HCT116 (cell line): ENCODE data around the gene ADGRD1. TPM values are rescaled to one million over a fixed set of nuclear protein-coding genes. Genes with fewer than 3 reads are reported as not detected.

ENCODE experiments used
- ATAC-seq: fragments of 200-7000 bp; cut with Tn5 transposase; 2 replicates; pipeline ENCODE4 v1.9.1; 2020; ENCODE audit warnings: mild to moderate bottlenecking, moderate library complexity
- BruUV-seq: library from RNA; stranded (reverse); fragments of 400-500 nt; replicated peaks from 2 replicates; lab custom pipeline; 2021; lab: Mats Ljungman, UMichigan
- CTCF ChIA-PET: fragments of 300-600 bp; sonication (Branson Sonifier 250); formaldehyde crosslinking; loops from one replicate; lab custom pipeline; 2021; ENCODE audit warnings: antibody characterized with exemption; lab: Charles Lee
- POLR2A ChIA-PET: fragments of 300-600, 350-600 bp; sonication (Branson Sonifier 250); formaldehyde crosslinking; loops from one replicate; lab custom pipeline; 2021; ENCODE audit warnings: antibody characterized with exemption; lab: Charles Lee
- RAD21 ChIA-PET, 2 experiments: fragments of 300-600 bp; sonication (Branson Sonifier 250); formaldehyde crosslinking; loops; one replicate each; lab custom pipeline; 2023; ENCODE audit warnings: low total read pairs in 2 of 2; ENCODE audit not compliant: uncharacterized antibody in 2 of 2, unreplicated experiment in 2 of 2, low non-redundant PET in 1 of 2; lab: Charles Lee
- DNase-seq: peaks from one replicate; pipeline ENCODE4 v3.0.0-alpha.2; 2010; ENCODE audit warnings: low read depth, low spot score
- H2AFZ ChIP-seq: fragments of 200-600 bp; shearing (Covaris generic), sonication (generic); 2 replicates; pipeline ENCODE4 v1.6.1; 2017; ENCODE audit warnings: low read depth, mixed run types, mixed read lengths, antibody characterized with exemption, low read length; ENCODE audit not compliant: poor library complexity, severe bottlenecking
- H3K27ac ChIP-seq: 2 replicates; pipeline ENCODE4 v1.5.1; 2012; ENCODE audit warnings: low read depth, low read length
- H3K27me3 ChIP-seq: fragments of 200-600 bp; sonication (generic); 2 replicates; pipeline ENCODE4 v1.6.1; 2016; ENCODE audit warnings: mixed run types, low read length, mixed read lengths; ENCODE audit not compliant: insufficient read depth
- H3K36me3 ChIP-seq, 2 experiments: fragments of 200-500 bp in 1 of 2; fragments of 200-600 bp in 1 of 2; sonication (Bioruptor generic) in 1 of 2; sonication (generic) in 1 of 2; 2 replicates each; pipeline versions ENCODE4 v1.5.1 to v1.6.1; 2014 to 2016; ENCODE audit warnings: low read length in 2 of 2, inconsistent platforms in 1 of 2, mixed read lengths in 1 of 2, mixed run types in 1 of 2; ENCODE audit not compliant: insufficient read depth in 2 of 2, control insufficient read depth in 1 of 2
- H3K4me1 ChIP-seq, 2 experiments: fragments of 200-600 bp in 1 of 2; sonication (generic) in 1 of 2; 2 replicates each; pipeline versions ENCODE4 v1.5.1 to v1.6.1; 2012 to 2017; ENCODE audit warnings: low read length in 2 of 2, inconsistent platforms in 1 of 2, mild to moderate bottlenecking in 1 of 2, mixed read lengths in 1 of 2, mixed run types in 1 of 2, moderate library complexity in 1 of 2; ENCODE audit not compliant: insufficient read depth in 2 of 2, control insufficient read depth in 1 of 2
- H3K4me2 ChIP-seq: fragments of 200-600 bp; sonication (generic); 2 replicates; pipeline ENCODE4 v1.6.1; 2017; ENCODE audit warnings: mixed run types, low read length, mixed read lengths
- H3K4me3 ChIP-seq, 2 experiments: fragments of 200-600 bp in 1 of 2; sonication (generic) in 1 of 2; replicated peaks in 1 of 2; 2 replicates each; pipeline ENCODE4 v1.5.1; 2011 to 2016; ENCODE audit warnings: low read length in 2 of 2, control low read depth in 1 of 2, low read depth in 1 of 2, mild to moderate bottlenecking in 1 of 2, mixed read lengths in 1 of 2, mixed run types in 1 of 2
- H3K79me2 ChIP-seq: fragments of 200-600 bp; sonication (generic); 2 replicates; pipeline ENCODE4 v1.6.1; 2017; ENCODE audit warnings: mild to moderate bottlenecking, mixed run types, low read length, moderate library complexity, mixed read lengths; ENCODE audit not compliant: insufficient read depth
- H3K9ac ChIP-seq: fragments of 200-600 bp; sonication (generic); 2 replicates; pipeline ENCODE4 v1.6.1; 2016; ENCODE audit warnings: low read length, mixed read lengths
- H3K9me2 ChIP-seq: fragments of 200-600 bp; sonication (generic), shearing (Covaris generic); 2 replicates; pipeline ENCODE4 v1.6.1; 2017; ENCODE audit warnings: mixed run types, mild to moderate bottlenecking, moderate library complexity; ENCODE audit not compliant: insufficient read depth
- H3K9me3 ChIP-seq, 2 experiments: fragments of 200-500 bp in 1 of 2; fragments of 200-600 bp in 1 of 2; sonication (Bioruptor generic) in 1 of 2; sonication (generic) in 1 of 2; 2 replicates each; pipeline ENCODE4 v1.6.1; 2014 to 2017; ENCODE audit warnings: low read length in 2 of 2, mixed read lengths in 2 of 2, inconsistent platforms in 1 of 2, low read depth in 1 of 2, mild to moderate bottlenecking in 1 of 2, mixed run types in 1 of 2, moderate library complexity in 1 of 2; ENCODE audit not compliant: control insufficient read depth in 1 of 2, insufficient read depth in 1 of 2
- H4K20me1 ChIP-seq: fragments of 200-600 bp; sonication (generic), shearing (Covaris generic); 2 replicates; pipeline ENCODE4 v1.6.1; 2017; ENCODE audit warnings: mixed run types, mild to moderate bottlenecking, moderate library complexity; ENCODE audit not compliant: insufficient read depth
- REST ChIP-seq: IDR thresholded peaks from 2 replicates; pipeline ENCODE4 v1.6.1; 2012; ENCODE audit warnings: low read depth
- TCF7L2 ChIP-seq: IDR thresholded peaks from 2 replicates; pipeline ENCODE4 v1.7.0; 2011; ENCODE audit warnings: borderline replicate concordance, inconsistent platforms; ENCODE audit not compliant: insufficient read depth, insufficient read length; ENCODE audit errors: extremely low read depth
- intact Hi-C: fragments of 100-400 bp; cut with micrococcal nuclease; formaldehyde crosslinking; loops from 2 replicates; pipeline ENCODE4 v1.10.0; 2022
- total RNA-seq: library from RNA; stranded (reverse); gene quantifications from one replicate; pipeline ENCODE4 v1.2.1, GENCODE V29; 2021; ENCODE audit not compliant: unreplicated experiment
- TF ChIP-seq, protein P1 (sequence below): IDR thresholded peaks from 2 replicates; pipeline ENCODE4 v1.6.1; 2012
- TF ChIP-seq, protein P2 (sequence below), 3 experiments: fragments of 200-600 bp in 1 of 3; sonication (generic) in 1 of 3; IDR thresholded peaks in 2 of 3; conservative IDR thresholded peaks in 1 of 3; 2 replicates each; pipeline ENCODE4 v1.5.1; 2012 to 2017; ENCODE audit warnings: low read depth in 2 of 3, low read length in 2 of 3, antibody characterized with exemption in 1 of 3, borderline replicate concordance in 1 of 3, control low read depth in 1 of 3, mild to moderate bottlenecking in 1 of 3, mixed read lengths in 1 of 3, mixed run types in 1 of 3, moderate library complexity in 1 of 3; ENCODE audit not compliant: insufficient read depth in 1 of 3
- TF ChIP-seq, protein P3 (sequence below): IDR thresholded peaks from 2 replicates; pipeline ENCODE4 v1.6.1; 2011; ENCODE audit warnings: mild to moderate bottlenecking, low read length, moderate library complexity; ENCODE audit not compliant: insufficient replicate concordance; ENCODE audit errors: extremely low read depth

Gene ADGRD1
- total RNA-seq, 1 experiment from 2014 or later, result 0.44 TPM

DNA sequence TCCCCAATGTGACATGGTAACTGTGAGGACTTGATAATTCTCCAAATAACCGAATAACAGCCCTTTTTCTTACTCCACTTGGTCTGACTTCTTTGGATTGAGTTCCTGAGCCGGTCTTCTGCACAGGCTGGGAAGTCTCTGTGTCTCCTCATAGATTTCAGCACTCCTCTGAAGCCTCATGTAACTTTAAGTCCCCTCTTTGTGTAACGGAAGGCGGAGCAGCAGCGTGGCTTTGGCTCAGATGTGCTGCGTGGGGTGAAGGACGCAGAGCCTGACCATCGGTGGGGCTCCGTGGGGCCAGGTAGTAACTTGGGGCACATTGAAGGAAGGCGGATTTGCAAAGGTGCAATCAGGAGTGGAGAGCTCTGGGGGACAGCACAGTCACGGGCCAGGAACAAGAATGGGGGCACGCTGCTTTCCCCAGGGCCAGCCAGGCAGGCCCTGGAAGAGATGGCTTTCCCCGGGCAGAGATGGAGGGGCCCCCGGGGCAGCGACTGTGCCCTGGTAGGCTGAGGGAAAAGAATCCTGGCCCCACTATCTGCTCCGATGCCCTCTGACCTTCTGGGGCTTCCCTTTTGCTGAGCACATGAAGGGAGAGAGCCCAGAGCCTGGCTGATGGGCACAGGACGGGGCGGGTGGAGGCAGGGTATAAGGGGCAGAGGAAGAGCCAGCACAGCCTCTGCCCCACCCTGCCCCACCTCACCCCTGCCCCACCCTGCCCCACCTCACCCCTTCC, 56.9 kb downstream of the ADGRD1 start:
- Histone ChIP-seq H3K9ac (no peak overlapping the region), H3K4me1 (no peaks in the 10 kb centered on the region), H3K36me3 (no peaks in the 10 kb centered on the region), H2AFZ (no peak overlapping the region), H4K20me1 (no peaks in the 10 kb centered on the region), H3K79me2 (no peaks in the 10 kb centered on the region), H3K4me2 (no peak overlapping the region), H3K27me3 (peaks cover 6% of the 10 kb centered on the region), H3K9me2 (no peaks in the 10 kb centered on the region), H3K27ac (no peak overlapping the region), H3K4me3 (no peak overlapping the region), H3K9me3 (no peaks in the 10 kb centered on the region)
- ChIA-PET RAD21 (no interaction called here), CTCF (no interaction called here), POLR2A (no interaction called here)
- intact Hi-C loops, result no loop called here
- TF ChIP-seq REST (no peak), TCF7L2 (no peak)
- TF ChIP-seq, protein P1, sequence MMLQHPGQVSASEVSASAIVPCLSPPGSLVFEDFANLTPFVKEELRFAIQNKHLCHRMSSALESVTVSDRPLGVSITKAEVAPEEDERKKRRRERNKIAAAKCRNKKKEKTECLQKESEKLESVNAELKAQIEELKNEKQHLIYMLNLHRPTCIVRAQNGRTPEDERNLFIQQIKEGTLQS, result no peak
- TF ChIP-seq, protein P2, sequence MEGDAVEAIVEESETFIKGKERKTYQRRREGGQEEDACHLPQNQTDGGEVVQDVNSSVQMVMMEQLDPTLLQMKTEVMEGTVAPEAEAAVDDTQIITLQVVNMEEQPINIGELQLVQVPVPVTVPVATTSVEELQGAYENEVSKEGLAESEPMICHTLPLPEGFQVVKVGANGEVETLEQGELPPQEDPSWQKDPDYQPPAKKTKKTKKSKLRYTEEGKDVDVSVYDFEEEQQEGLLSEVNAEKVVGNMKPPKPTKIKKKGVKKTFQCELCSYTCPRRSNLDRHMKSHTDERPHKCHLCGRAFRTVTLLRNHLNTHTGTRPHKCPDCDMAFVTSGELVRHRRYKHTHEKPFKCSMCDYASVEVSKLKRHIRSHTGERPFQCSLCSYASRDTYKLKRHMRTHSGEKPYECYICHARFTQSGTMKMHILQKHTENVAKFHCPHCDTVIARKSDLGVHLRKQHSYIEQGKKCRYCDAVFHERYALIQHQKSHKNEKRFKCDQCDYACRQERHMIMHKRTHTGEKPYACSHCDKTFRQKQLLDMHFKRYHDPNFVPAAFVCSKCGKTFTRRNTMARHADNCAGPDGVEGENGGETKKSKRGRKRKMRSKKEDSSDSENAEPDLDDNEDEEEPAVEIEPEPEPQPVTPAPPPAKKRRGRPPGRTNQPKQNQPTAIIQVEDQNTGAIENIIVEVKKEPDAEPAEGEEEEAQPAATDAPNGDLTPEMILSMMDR (IDR thresholded peaks at IDR 0.05 in 2 of 3, conservative IDR thresholded peaks at IDR 0.05 in 1 of 3; ENCODE audit: borderline replicate concordance in 1 of 3, insufficient read depth in 1 of 3, low read depth in 2 of 3, low read length in 2 of 3), result no peak
- TF ChIP-seq, protein P3, sequence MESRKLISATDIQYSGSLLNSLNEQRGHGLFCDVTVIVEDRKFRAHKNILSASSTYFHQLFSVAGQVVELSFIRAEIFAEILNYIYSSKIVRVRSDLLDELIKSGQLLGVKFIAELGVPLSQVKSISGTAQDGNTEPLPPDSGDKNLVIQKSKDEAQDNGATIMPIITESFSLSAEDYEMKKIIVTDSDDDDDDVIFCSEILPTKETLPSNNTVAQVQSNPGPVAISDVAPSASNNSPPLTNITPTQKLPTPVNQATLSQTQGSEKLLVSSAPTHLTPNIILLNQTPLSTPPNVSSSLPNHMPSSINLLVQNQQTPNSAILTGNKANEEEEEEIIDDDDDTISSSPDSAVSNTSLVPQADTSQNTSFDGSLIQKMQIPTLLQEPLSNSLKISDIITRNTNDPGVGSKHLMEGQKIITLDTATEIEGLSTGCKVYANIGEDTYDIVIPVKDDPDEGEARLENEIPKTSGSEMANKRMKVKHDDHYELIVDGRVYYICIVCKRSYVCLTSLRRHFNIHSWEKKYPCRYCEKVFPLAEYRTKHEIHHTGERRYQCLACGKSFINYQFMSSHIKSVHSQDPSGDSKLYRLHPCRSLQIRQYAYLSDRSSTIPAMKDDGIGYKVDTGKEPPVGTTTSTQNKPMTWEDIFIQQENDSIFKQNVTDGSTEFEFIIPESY, result no peak
- ATAC-seq, result no peak
- BruUV-seq, result no TSS peak
- no peak for DNase-seq
